Activated T-helper 2 cell treated with anti-CD3 and anti-CD28 coated beads, Interferon-gamma antibody, Interleukin-2, Interleukin-4, amounts not matched to agents 10 μg/mL and 5 μg/mL and 100 μg/mL, durations not matched to agents 14 hours and 24 hours and 36 hours (primary cell): ENCODE results near the gene FAM3C. TPM values are rescaled to one million over a fixed set of nuclear protein-coding genes. Genes with fewer than 3 reads are reported as not detected.

Experiments used
- DNase-seq: peaks from one replicate; pipeline ENCODE4 v3.0.0; 2021; ENCODE audit warnings: low spot score
- H3K27ac Mint-ChIP-seq: one replicate; pipeline ENCODE4 v1.8.0; 2021; ENCODE audit warnings: mixed read lengths
- H3K27me3 Mint-ChIP-seq: one replicate; pipeline ENCODE4 v1.8.0; 2021; ENCODE audit warnings: low read depth, mixed read lengths
- H3K36me3 Mint-ChIP-seq: one replicate; pipeline ENCODE4 v1.8.0; 2021; ENCODE audit warnings: low read depth, mixed read lengths
- H3K4me1 Mint-ChIP-seq: one replicate; pipeline ENCODE4 v1.8.0; 2021; ENCODE audit warnings: low read depth, mixed read lengths
- H3K4me3 Mint-ChIP-seq: one replicate; pipeline ENCODE4 v1.8.0; 2021; ENCODE audit warnings: low read depth, mild to moderate bottlenecking, moderate library complexity, mixed read lengths
- H3K9me3 Mint-ChIP-seq: one replicate; pipeline ENCODE4 v1.8.0; 2021; ENCODE audit warnings: mixed read lengths
- intact Hi-C: fragments of 100-400 bp; cut with micrococcal nuclease; formaldehyde crosslinking; loops from one replicate; pipeline ENCODE4 v1.15.1; 2023
- total RNA-seq: library from RNA; stranded (reverse); gene quantifications from 2 replicates; pipeline ENCODE4 v1.2.3, GENCODE V29; 2022

FAM3C gene
- total RNA-seq, 1 donor from 2014 or later: 57.6 TPM

- Mint-ChIP-seq H3K27me3 (peaks cover 23% of the 10 kb centered on the region), H3K36me3 (no peaks in the 10 kb centered on the region), H3K27ac (no peak overlapping the region), H3K4me1 (no peaks in the 10 kb centered on the region), H3K9me3 (no peaks in the 10 kb centered on the region), H3K4me3 (no peak overlapping the region)
- no peak for DNase-seq
- intact Hi-C loops: no loop called here
Measured at GRCh38 chr7:121313220-121313792, 82.8 kb downstream of the FAM3C start.

- H3K36me3 Mint-ChIP-seq: no peaks in the 10 kb centered on the region
- peaks cover 12% of the 10 kb centered on the region for H3K4me1 Mint-ChIP-seq
- peaks cover 14% of the 10 kb centered on the region for H3K27me3 Mint-ChIP-seq
- H3K27ac Mint-ChIP-seq: no peak overlapping the region
- intact Hi-C loops: no loop called here
- no peaks in the 10 kb centered on the region for H3K9me3 Mint-ChIP-seq
- DNase-seq: no peak
- H3K4me3 Mint-ChIP-seq: no peak overlapping the region
Measured at GRCh38 chr7:121307021-121307574, 89.0 kb downstream of the FAM3C start.

GRCh38 chr7:121306565-121306964, 89.5 kb downstream of the FAM3C start:
- H3K36me3 Mint-ChIP-seq: no peaks in the 10 kb centered on the region
- no peak overlapping the region for H3K4me3 Mint-ChIP-seq
- intact Hi-C loops: loop anchor here (1.0 kb wide), 1 partner anchor 28 kb away; no protein-coding TSS in a partner anchor
- H3K9me3 Mint-ChIP-seq: no peaks in the 10 kb centered on the region
- peaks cover 12% of the 10 kb centered on the region for H3K27me3 Mint-ChIP-seq
- no peak for DNase-seq
- peaks cover 12% of the 10 kb centered on the region for H3K4me1 Mint-ChIP-seq
- peak overlapping the region; percentile 44 for H3K27ac Mint-ChIP-seq

GRCh38 chr7:121305109-121305508, 91.0 kb downstream of the FAM3C start:
- H3K27me3 Mint-ChIP-seq: peaks cover 7% of the 10 kb centered on the region
- no peak overlapping the region for H3K27ac Mint-ChIP-seq
- no peaks in the 10 kb centered on the region for H3K36me3 Mint-ChIP-seq

GRCh38 chr7:121304102-121304658, 91.9 kb downstream of the FAM3C start:
- H3K4me3 Mint-ChIP-seq: no peak overlapping the region

More at GRCh38 chr7:121305109-121305508, 91.0 kb downstream of the FAM3C start:
- intact Hi-C loops: no loop called here
- Mint-ChIP-seq H3K4me1 (peaks cover 12% of the 10 kb centered on the region), H3K4me3 (no peak overlapping the region), H3K9me3 (no peaks in the 10 kb centered on the region)
- DNase-seq: no peak

GRCh38 chr7:121303422-121304101, 92.5 kb downstream of the FAM3C start:
- H3K36me3 Mint-ChIP-seq: no peaks in the 10 kb centered on the region
- intact Hi-C loops: no loop called here
- H3K4me3 Mint-ChIP-seq: no peak overlapping the region
- H3K4me1 Mint-ChIP-seq: peaks cover 12% of the 10 kb centered on the region
- H3K27me3 Mint-ChIP-seq: peaks cover 8% of the 10 kb centered on the region
- H3K9me3 Mint-ChIP-seq: no peaks in the 10 kb centered on the region
- DNase-seq: no peak
- no peak overlapping the region for H3K27ac Mint-ChIP-seq

More at GRCh38 chr7:121304102-121304658, 91.9 kb downstream of the FAM3C start:
- Mint-ChIP-seq H3K4me1 (peaks cover 12% of the 10 kb centered on the region), H3K36me3 (no peaks in the 10 kb centered on the region), H3K27me3 (peaks cover 5% of the 10 kb centered on the region), H3K9me3 (no peaks in the 10 kb centered on the region), H3K27ac (no peak overlapping the region)
- no peak for DNase-seq
- intact Hi-C loops: no loop called here

GRCh38 chr7:121302214-121302745, 93.8 kb downstream of the FAM3C start:
- Mint-ChIP-seq H3K9me3 (no peaks in the 10 kb centered on the region), H3K36me3 (no peaks in the 10 kb centered on the region), H3K4me3 (no peak overlapping the region), H3K4me1 (peaks cover 10% of the 10 kb centered on the region), H3K27me3 (peaks cover 6% of the 10 kb centered on the region), H3K27ac (no peak overlapping the region)
- no peak for DNase-seq
- intact Hi-C loops: no loop called here

- peaks cover 5% of the 10 kb centered on the region for H3K4me1 Mint-ChIP-seq
- intact Hi-C loops: no loop called here
- peaks cover 6% of the 10 kb centered on the region for H3K27me3 Mint-ChIP-seq
- no peaks in the 10 kb centered on the region for H3K36me3 Mint-ChIP-seq
- DNase-seq: no peak
- no peak overlapping the region for H3K4me3 Mint-ChIP-seq
- no peak overlapping the region for H3K27ac Mint-ChIP-seq
- H3K9me3 Mint-ChIP-seq: no peaks in the 10 kb centered on the region
Measured at GRCh38 chr7:121301446-121302213, 94.5 kb downstream of the FAM3C start.

GRCh38 chr7:121300685-121301420, 95.3 kb downstream of the FAM3C start:
- Mint-ChIP-seq H3K4me3 (no peak overlapping the region), H3K4me1 (no peaks in the 10 kb centered on the region), H3K27ac (no peak overlapping the region), H3K27me3 (peaks cover 6% of the 10 kb centered on the region), H3K36me3 (no peaks in the 10 kb centered on the region), H3K9me3 (no peaks in the 10 kb centered on the region)
- DNase-seq: no peak
- intact Hi-C loops: no loop called here

Other genes starting within 250 kb of the FAM3C start
- gene WNT16, start 67.3 kb downstream of the FAM3C start, total RNA-seq: not detected in 2 replicates